ENCODE results near the gene ASCL2. TPM values are rescaled to one million over a fixed set of nuclear protein-coding genes. Genes with fewer than 3 reads are reported as not detected.
"Not testable (repeated sequence)": the region's sequence is repeated elsewhere in the genome, so short reads cannot be mapped to it uniquely, and the experiment has no call there.

ASCL2 gene
- total RNA-seq, 1 experiment from 2014 or later: not detected

- in situ Hi-C loops (cut with HindIII; ENCODE audit: low pct_unique_long_range_greater_than_20kb, low sequenced_read_pairs): no loop called here
- no peak for DNase-seq (ENCODE audit: low read depth, low spot score)
Measured at GRCh38 chr11:2256293-2256913, 14.0 kb downstream of the ASCL2 start.

DNA sequence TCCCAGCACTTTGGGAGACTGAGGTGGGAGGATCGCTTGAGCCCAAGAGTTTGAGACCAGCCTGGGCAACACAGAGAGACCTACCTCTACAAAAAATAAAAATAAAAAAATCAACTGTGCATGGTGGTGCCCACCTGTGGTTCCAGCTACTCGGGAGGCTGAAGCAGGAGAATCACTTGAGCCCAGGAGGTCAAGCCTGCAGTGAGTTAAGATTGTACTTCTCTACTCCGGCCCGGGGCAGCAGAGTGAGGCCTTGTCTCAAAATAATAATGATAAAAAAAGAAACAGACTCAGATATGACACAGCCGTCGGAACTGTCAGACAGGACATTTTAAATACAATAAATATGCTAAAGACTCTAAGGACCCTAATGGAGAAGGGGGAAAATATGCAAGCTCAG is 18.4 kb downstream of the ASCL2 start:
- no peak for DNase-seq (ENCODE audit: low read depth, low spot score)
- in situ Hi-C loops (cut with HindIII; ENCODE audit: low pct_unique_long_range_greater_than_20kb, low sequenced_read_pairs): no loop called here

- in situ Hi-C loops (cut with HindIII; ENCODE audit: low pct_unique_long_range_greater_than_20kb, low sequenced_read_pairs): no loop called here
- no peak for DNase-seq (ENCODE audit: low read depth, low spot score)
Measured at GRCh38 chr11:2251138-2251537, 19.2 kb downstream of the ASCL2 start.

GRCh38 chr11:2250485-2250884 is 19.9 kb downstream of the ASCL2 start:
- no peak for DNase-seq (ENCODE audit: low read depth, low spot score)
- in situ Hi-C loops (cut with HindIII; ENCODE audit: low pct_unique_long_range_greater_than_20kb, low sequenced_read_pairs): no loop called here

DNA sequence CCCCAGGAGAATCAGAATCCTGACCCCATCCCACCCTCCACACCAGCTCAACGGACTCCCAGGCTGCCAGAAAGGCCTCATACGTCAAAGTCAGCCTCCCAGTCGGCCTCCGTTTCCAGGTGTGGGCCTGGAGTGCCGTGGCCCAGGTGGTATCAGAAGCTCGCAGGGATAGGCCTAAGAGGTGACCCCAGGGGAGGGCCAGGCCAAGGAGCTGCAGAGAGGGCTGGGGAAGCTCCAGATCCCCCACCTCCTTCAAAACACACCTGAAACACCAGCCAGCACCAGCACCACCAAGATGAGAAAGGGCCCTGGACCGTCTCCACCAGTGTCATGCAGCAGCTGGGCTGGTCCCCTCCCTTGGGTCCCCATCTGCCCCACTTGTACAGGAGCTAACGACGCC is 20.3 kb downstream of the ASCL2 start:
- no peak for DNase-seq (ENCODE audit: low read depth, low spot score)
- in situ Hi-C loops (cut with HindIII; ENCODE audit: low pct_unique_long_range_greater_than_20kb, low sequenced_read_pairs): no loop called here

DNA sequence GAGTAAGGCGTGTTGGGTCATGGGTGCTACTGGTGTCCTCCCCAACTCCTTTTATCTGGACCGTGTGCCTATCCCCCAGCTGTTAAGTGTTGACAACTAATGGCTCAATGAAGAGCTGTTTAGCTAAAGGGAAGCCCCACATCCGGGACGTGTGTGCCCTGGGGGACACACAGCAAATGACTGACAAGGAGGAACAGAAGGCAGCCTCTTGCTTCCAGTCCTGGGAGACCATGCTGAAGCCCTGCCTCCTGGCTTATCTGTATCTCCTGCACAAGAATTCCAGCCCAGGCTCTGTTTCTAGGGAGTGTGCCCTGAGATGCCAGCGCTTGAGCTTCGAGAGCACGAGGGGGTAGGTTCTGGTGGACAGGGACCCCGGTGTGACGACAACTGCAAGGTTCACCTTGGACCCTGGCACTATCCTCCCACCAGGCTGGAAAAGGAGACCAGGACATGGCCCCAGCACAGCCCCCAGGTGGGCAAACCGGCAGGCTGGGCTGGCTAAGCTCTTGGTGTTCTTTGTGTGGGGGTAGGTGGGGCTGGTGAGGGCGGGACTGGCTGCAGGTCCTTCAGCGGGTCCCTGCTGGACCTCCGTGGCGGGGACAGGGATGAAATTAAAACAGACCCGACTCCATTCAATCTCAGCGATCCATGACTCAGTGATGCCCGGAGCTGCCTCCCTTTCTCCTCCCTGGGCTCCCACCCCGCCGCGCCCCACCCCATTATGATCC is 21.0 kb downstream of the ASCL2 start:
- DNase-seq (ENCODE audit: low read depth, low spot score): no peak
- in situ Hi-C loops (cut with HindIII; ENCODE audit: low pct_unique_long_range_greater_than_20kb, low sequenced_read_pairs): no loop called here

- DNase-seq (ENCODE audit: low read depth, low spot score): no peak
- in situ Hi-C loops (cut with HindIII; ENCODE audit: low pct_unique_long_range_greater_than_20kb, low sequenced_read_pairs): no loop called here
Measured at GRCh38 chr11:2248762-2249161, 21.6 kb downstream of the ASCL2 start.

- no peak for DNase-seq (ENCODE audit: low read depth, low spot score)
- in situ Hi-C loops (cut with HindIII; ENCODE audit: low pct_unique_long_range_greater_than_20kb, low sequenced_read_pairs): no loop called here
Measured at GRCh38 chr11:2248242-2248641, 22.1 kb downstream of the ASCL2 start.

- in situ Hi-C loops (cut with HindIII; ENCODE audit: low pct_unique_long_range_greater_than_20kb, low sequenced_read_pairs): no loop called here
- DNase-seq (ENCODE audit: low read depth, low spot score): no peak
Measured at GRCh38 chr11:2247496-2247895, 22.9 kb downstream of the ASCL2 start.

GRCh38 chr11:2240834-2241233 is 29.6 kb downstream of the ASCL2 start:
- in situ Hi-C loops (cut with HindIII; ENCODE audit: low pct_unique_long_range_greater_than_20kb, low sequenced_read_pairs): no loop called here
- no peak for DNase-seq (ENCODE audit: low read depth, low spot score)

DNA sequence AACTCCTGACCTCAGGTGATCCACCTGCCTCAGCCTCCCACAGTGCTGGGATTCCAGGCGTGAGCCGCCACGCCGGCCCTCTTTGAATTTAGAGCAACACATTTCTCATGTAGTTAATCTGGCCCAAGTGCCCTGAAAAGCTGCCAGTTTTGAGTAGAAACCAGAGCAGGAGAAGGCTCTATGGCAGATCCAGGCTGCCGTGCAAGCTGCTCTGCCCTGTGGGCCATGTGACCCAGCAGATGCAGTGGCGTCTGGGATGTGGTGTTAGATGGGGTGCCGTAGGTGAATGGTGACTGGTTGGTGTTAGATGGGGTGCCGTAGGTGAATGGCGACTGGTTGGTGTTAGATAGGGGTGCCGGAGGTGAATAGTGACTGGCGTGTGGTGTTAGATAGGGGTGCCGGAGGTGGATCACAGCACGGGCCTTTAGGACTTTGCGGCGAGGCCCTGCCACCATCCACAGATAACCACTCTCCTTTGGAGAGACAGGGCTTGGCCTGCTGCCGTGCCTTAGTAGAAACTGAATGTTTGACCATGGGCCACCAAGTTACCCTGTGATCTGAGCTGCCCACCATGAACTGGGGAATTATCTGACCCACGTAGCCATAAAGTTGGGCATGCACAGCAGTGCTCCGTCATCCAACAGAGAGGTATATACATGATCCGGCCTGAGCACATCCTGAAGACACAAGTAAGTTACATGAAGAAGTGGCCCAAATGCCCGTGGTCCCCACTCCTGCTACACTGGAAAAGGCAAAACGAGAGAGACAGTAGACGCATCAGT is 32.7 kb downstream of the ASCL2 start:
- DNase-seq (ENCODE audit: low read depth, low spot score): no peak
- in situ Hi-C loops (cut with HindIII; ENCODE audit: low pct_unique_long_range_greater_than_20kb, low sequenced_read_pairs): no loop called here

- in situ Hi-C loops (cut with HindIII; ENCODE audit: low pct_unique_long_range_greater_than_20kb, low sequenced_read_pairs); DNase-seq (ENCODE audit: low read depth, low spot score): not testable (repeated sequence)
Measured at GRCh38 chr11:2236381-2237134, 33.8 kb downstream of the ASCL2 start.

- in situ Hi-C loops (cut with HindIII; ENCODE audit: low pct_unique_long_range_greater_than_20kb, low sequenced_read_pairs): no loop called here
Measured at GRCh38 chr11:2235588-2236326, 34.6 kb downstream of the ASCL2 start.

GRCh38 chr11:2234963-2235362 is 35.4 kb downstream of the ASCL2 start:
- in situ Hi-C loops (cut with HindIII; ENCODE audit: low pct_unique_long_range_greater_than_20kb, low sequenced_read_pairs): no loop called here
- no peak for DNase-seq (ENCODE audit: low read depth, low spot score)

More at GRCh38 chr11:2235588-2236326, 34.6 kb downstream of the ASCL2 start:
- no peak for DNase-seq (ENCODE audit: low read depth, low spot score)

- in situ Hi-C loops (cut with HindIII; ENCODE audit: low pct_unique_long_range_greater_than_20kb, low sequenced_read_pairs): no loop called here
- no peak for DNase-seq (ENCODE audit: low read depth, low spot score)
Measured at GRCh38 chr11:2233693-2234455, 36.5 kb downstream of the ASCL2 start.

DNA sequence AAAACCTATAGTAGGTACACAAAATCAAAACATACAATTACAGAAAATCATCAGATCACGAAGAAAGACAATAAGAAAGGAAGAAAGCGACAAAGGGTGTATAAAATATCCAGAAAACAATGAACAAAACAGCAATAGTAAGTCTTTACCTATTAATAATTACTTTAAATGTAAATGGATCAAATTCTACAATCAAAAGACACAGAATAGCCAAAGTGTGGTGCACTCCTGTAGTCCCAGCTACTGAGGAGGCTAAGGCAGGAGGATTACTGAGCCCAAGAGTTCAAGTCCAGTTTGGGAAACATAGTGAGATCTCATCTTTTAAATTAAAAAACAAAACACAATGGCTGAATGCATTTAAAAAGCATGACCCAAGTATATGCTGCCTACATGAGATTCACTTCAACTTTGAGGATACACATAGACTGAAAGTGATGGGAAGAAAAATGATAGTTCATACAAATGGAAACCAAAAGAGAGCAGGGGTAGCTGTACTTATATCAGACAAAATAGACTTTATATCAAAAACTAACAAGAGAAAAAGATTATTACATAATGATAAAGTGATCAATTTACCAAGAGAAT is 40.6 kb downstream of the ASCL2 start:
- in situ Hi-C loops (cut with HindIII; ENCODE audit: low pct_unique_long_range_greater_than_20kb, low sequenced_read_pairs): no loop called here
- DNase-seq (ENCODE audit: low read depth, low spot score): no peak

Data from SK-MEL-5 (cell line).